Choroid plexus epithelial cell (primary cell): Measurements from ENCODE around the gene TAS2R42.

Experiments used
- DNase-seq: peaks from one replicate; pipeline ENCODE4 v3.0.0-alpha.2; 2010; ENCODE audit warnings: low read depth
- H3K4me3 ChIP-seq: 2 replicates; pipeline ENCODE4 v1.5.1; 2011; ENCODE audit warnings: low read depth, mild to moderate bottlenecking, control low read depth, low read length, moderate library complexity
- CTCF ChIP-seq: conservative IDR thresholded peaks from 2 replicates; pipeline ENCODE4 v1.5.1; 2011; ENCODE audit warnings: low read depth, mild to moderate bottlenecking, control low read depth, inconsistent platforms, low read length, moderate library complexity

TAS2R42 gene

GRCh38 chr12:11186837-11187236, at the start of gene TAS2R42:
Gene TAS2R42 (minus strand): TSS chr12:11186937. CDS start chr12:11186937, 0 bp downstream.
- H3K4me3 ChIP-seq: no peak within 1 kb of the TSS
- no peak for DNase-seq

GRCh38 chr12:11233532-11233931, 46.8 kb upstream of the TAS2R42 start:
- TF ChIP-seq CTCF: no peak
- DNase-seq: no peak

More at GRCh38 chr12:11186837-11187236, at the start of gene TAS2R42:
- TF ChIP-seq CTCF: no peak

GRCh38 chr12:11228296-11228879, 41.7 kb upstream of the TAS2R42 start:
- TF ChIP-seq CTCF: peak; percentile 94
- H3K4me3 ChIP-seq: no peak overlapping the region
- peak; percentile 83 for DNase-seq

More at GRCh38 chr12:11233532-11233931, 46.8 kb upstream of the TAS2R42 start:
- no peak overlapping the region for H3K4me3 ChIP-seq

- DNase-seq: no peak
- no peak for TF ChIP-seq CTCF
- no peak overlapping the region for H3K4me3 ChIP-seq
These were observed 40.6 kb upstream of the TAS2R42 start for GRCh38 chr12:11227373-11227772.

GRCh38 chr12:11209113-11209512, 22.4 kb upstream of the TAS2R42 start:
- TF ChIP-seq CTCF: no peak
- H3K4me3 ChIP-seq: no peak overlapping the region

GRCh38 chr12:11204173-11204572, 17.4 kb upstream of the TAS2R42 start:
- no peak for TF ChIP-seq CTCF
- no peak overlapping the region for H3K4me3 ChIP-seq
- no peak for DNase-seq

More at GRCh38 chr12:11209113-11209512, 22.4 kb upstream of the TAS2R42 start:
- no peak for DNase-seq

GRCh38 chr12:11202811-11203210, 16.1 kb upstream of the TAS2R42 start:
- TF ChIP-seq CTCF: no peak
- DNase-seq: peak; percentile 14

More at GRCh38 chr12:11202811-11203210, 16.1 kb upstream of the TAS2R42 start:
- H3K4me3 ChIP-seq: no peak overlapping the region
